Mesendoderm (in vitro differentiated cells): ENCODE measurements around the gene TGOLN2.

Source experiments
- DNase-seq: peaks from one replicate; pipeline ENCODE4 v3.0.0; 2013
- H2AK5ac ChIP-seq: 2 replicates; pipeline ENCODE4 v1.6.1; 2013; ENCODE audit warnings: low read length, inconsistent platforms
- H2BK120ac ChIP-seq: 2 replicates; pipeline ENCODE4 v1.6.1; 2013; ENCODE audit warnings: low read depth, mild to moderate bottlenecking, low read length, moderate library complexity, mixed read lengths
- H2BK15ac ChIP-seq: replicated peaks from 2 replicates; pipeline ENCODE4 v1.6.1; 2013; ENCODE audit warnings: low read depth, mild to moderate bottlenecking, moderate library complexity
- H2BK5ac ChIP-seq: 2 replicates; pipeline ENCODE4 v1.6.1; 2013; ENCODE audit warnings: low read length, inconsistent platforms
- H3K18ac ChIP-seq: 2 replicates; pipeline ENCODE4 v1.6.1; 2013; ENCODE audit warnings: mild to moderate bottlenecking, low read length, mixed read lengths
- H3K23ac ChIP-seq: one replicate; pipeline ENCODE4 v1.6.1; 2013; ENCODE audit warnings: low read length
- H3K27ac ChIP-seq: 2 replicates; pipeline ENCODE4 v1.5.1; 2013; ENCODE audit warnings: low read depth, mild to moderate bottlenecking, inconsistent platforms, low read length, moderate library complexity
- H3K27me3 ChIP-seq: 2 replicates; pipeline ENCODE4 v1.6.1; 2013; ENCODE audit warnings: low read length, control low read depth, mild to moderate bottlenecking, inconsistent platforms; ENCODE audit not compliant: insufficient read depth, poor library complexity
- H3K36me3 ChIP-seq: 2 replicates; pipeline ENCODE4 v1.6.1; 2013; ENCODE audit warnings: low read length, inconsistent platforms; ENCODE audit not compliant: control insufficient read depth, insufficient read depth
- H3K4ac ChIP-seq: one replicate; pipeline ENCODE4 v1.6.1; 2013; ENCODE audit warnings: low read depth, mild to moderate bottlenecking, low read length, moderate library complexity
- H3K4me1 ChIP-seq: 2 replicates; pipeline ENCODE4 v1.6.1; 2013; ENCODE audit warnings: low read depth, low read length, inconsistent platforms; ENCODE audit not compliant: control insufficient read depth
- H3K4me2 ChIP-seq: 2 replicates; pipeline ENCODE4 v1.6.1; 2013; ENCODE audit warnings: low read length
- H3K4me3 ChIP-seq: 2 replicates; pipeline ENCODE4 v1.5.1; 2013; ENCODE audit warnings: mild to moderate bottlenecking, low read length
- H3K56ac ChIP-seq: one replicate; pipeline ENCODE4 v1.6.1; 2013; ENCODE audit warnings: low read length
- H3K79me1 ChIP-seq: 2 replicates; pipeline ENCODE4 v1.6.1; 2013; ENCODE audit warnings: low read length, inconsistent platforms
- H3K79me2 ChIP-seq: 2 replicates; pipeline ENCODE4 v1.6.1; 2013; ENCODE audit warnings: mild to moderate bottlenecking, low read length; ENCODE audit not compliant: control insufficient read depth, insufficient read depth
- H3K9ac ChIP-seq: 2 replicates; pipeline ENCODE4 v1.6.1; 2013; ENCODE audit warnings: low read length, inconsistent platforms
- H4K5ac ChIP-seq: one replicate; pipeline ENCODE4 v1.6.1; 2013; ENCODE audit warnings: low read length
- H4K8ac ChIP-seq: one replicate; pipeline ENCODE4 v1.6.1; 2013; ENCODE audit warnings: low read depth, mild to moderate bottlenecking, control low read depth, low read length, moderate library complexity
- WGBS: extraction: QIAGEN DNeasy Blood & Tissue Kit; methylation state at CpG from one replicate; pipeline ENCODE4 v1.1.7; 2013; ENCODE audit warnings: low lambda C conversion rate, missing lambda C conversion rate; ENCODE audit not compliant: insufficient coverage; ENCODE audit errors: extremely low coverage; 5-methylcytosine and 5-hydroxymethylcytosine counted together

TGOLN2 gene

GRCh38 chr2:85302121-85302520, 25.7 kb downstream of the TGOLN2 start:
- no peak overlapping the region for H4K8ac ChIP-seq
- no peak overlapping the region for H3K18ac ChIP-seq
- no peak overlapping the region for H2AK5ac ChIP-seq
- H2BK120ac ChIP-seq, result no peak overlapping the region
- H4K5ac ChIP-seq, result no peak overlapping the region
- H3K36me3 ChIP-seq, result no peaks in the 10 kb centered on the region
- no peak overlapping the region for H2BK15ac ChIP-seq
- no peak for DNase-seq
- no peak overlapping the region for H3K56ac ChIP-seq
- no peak overlapping the region for H3K27ac ChIP-seq
- no peaks in the 10 kb centered on the region for H3K27me3 ChIP-seq
- no peak overlapping the region for H3K9ac ChIP-seq
- no peak overlapping the region for H3K4me3 ChIP-seq
- no peaks in the 10 kb centered on the region for H3K79me1 ChIP-seq
- H3K23ac ChIP-seq, result no peak overlapping the region
- no peak overlapping the region for H3K4me2 ChIP-seq
- H3K4ac ChIP-seq, result no peak overlapping the region
- no peaks in the 10 kb centered on the region for H3K4me1 ChIP-seq
- H2BK5ac ChIP-seq, result no peak overlapping the region
- H3K79me2 ChIP-seq, result no peaks in the 10 kb centered on the region
- WGBS, result no CpG with 5 or more reads among the region's 6 CpGs

- H3K9ac ChIP-seq, result no peak overlapping the region
- no peaks in the 10 kb centered on the region for H3K79me2 ChIP-seq
- H4K5ac ChIP-seq, result no peak overlapping the region
- no peak overlapping the region for H3K4me2 ChIP-seq
- no peak overlapping the region for H4K8ac ChIP-seq
- H3K27me3 ChIP-seq, result no peaks in the 10 kb centered on the region
- no peak overlapping the region for H3K27ac ChIP-seq
- no peak overlapping the region for H2AK5ac ChIP-seq
- no peak overlapping the region for H3K4ac ChIP-seq
- H3K36me3 ChIP-seq, result no peaks in the 10 kb centered on the region
- no peak overlapping the region for H3K23ac ChIP-seq
- H3K4me3 ChIP-seq, result no peak overlapping the region
- H3K4me1 ChIP-seq, result no peaks in the 10 kb centered on the region
- no peak overlapping the region for H2BK5ac ChIP-seq
- no peak overlapping the region for H2BK120ac ChIP-seq
- H3K18ac ChIP-seq, result no peak overlapping the region
- no peaks in the 10 kb centered on the region for H3K79me1 ChIP-seq
- no peak for DNase-seq
- WGBS, result 100% methylated on average over 1 of the region's 4 CpGs
- no peak overlapping the region for H3K56ac ChIP-seq
- H2BK15ac ChIP-seq, result no peak overlapping the region
These were observed 36.3 kb downstream of the TGOLN2 start for GRCh38 chr2:85291425-85292023.

DNA sequence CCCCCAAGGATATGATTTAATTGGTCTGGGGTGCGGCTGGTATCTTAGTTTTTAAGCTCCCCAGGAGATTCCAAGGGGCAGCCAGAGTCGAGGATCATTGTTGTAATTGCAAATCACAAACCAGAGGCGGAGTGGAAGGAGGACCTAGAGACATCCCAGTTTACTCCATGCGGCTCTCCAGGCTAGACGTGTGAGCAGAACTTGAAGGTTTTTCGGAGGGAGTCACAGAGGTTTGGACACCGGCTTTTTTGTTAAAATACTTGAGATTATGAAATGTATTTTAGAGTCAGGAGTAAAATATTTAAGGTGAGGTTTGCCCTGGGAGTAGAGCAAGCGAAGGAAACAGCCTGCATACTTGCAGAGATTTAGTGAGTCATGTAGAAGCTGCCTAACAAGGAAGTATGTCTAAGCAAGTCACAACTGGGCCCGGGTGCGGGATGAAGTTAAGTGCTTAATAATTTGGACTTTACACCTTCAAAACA, 39.5 kb downstream of the TGOLN2 start:
- Histone ChIP-seq H3K4me3 (no peak overlapping the region), H3K4ac (no peak overlapping the region), H3K36me3 (no peaks in the 10 kb centered on the region), H3K79me2 (no peaks in the 10 kb centered on the region), H3K18ac (no peak overlapping the region), H2BK15ac (no peak overlapping the region), H3K56ac (no peak overlapping the region), H3K79me1 (no peaks in the 10 kb centered on the region), H3K27ac (no peak overlapping the region), H3K23ac (no peak overlapping the region), H2AK5ac (no peak overlapping the region), H3K4me2 (no peak overlapping the region), H3K4me1 (no peaks in the 10 kb centered on the region), H3K9ac (no peak overlapping the region), H4K8ac (no peak overlapping the region), H4K5ac (no peak overlapping the region), H2BK5ac (no peak overlapping the region), H2BK120ac (no peak overlapping the region), H3K27me3 (no peaks in the 10 kb centered on the region)
- no CpG with 5 or more reads among the region's 10 CpGs for WGBS
- peak; percentile 60 for DNase-seq

DNA sequence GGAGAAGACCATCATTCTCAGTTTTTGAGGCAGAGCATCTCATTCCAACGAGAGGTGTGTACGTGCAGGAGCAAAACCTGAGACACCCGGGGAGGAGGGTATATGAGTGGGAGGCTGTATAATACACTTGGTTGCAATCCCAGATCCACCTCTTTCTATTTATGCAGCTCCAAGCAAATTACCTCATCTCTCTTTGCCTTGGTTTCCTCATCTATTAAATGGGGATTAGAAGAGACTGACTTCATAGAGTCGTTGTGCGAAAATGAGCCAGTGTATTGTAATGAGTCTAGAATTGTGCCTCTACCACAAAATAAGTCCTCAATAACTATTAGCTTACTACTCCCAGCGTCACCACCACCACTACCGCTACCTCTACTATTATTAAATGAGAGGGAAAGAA, 40.1 kb downstream of the TGOLN2 start:
- Histone ChIP-seq H3K4me2 (no peak overlapping the region), H2AK5ac (no peak overlapping the region), H3K56ac (no peak overlapping the region), H4K8ac (no peak overlapping the region), H2BK120ac (no peak overlapping the region), H4K5ac (no peak overlapping the region), H3K23ac (no peak overlapping the region), H3K18ac (no peak overlapping the region), H3K36me3 (no peaks in the 10 kb centered on the region), H3K27ac (no peak overlapping the region), H2BK5ac (no peak overlapping the region), H2BK15ac (no peak overlapping the region), H3K27me3 (no peaks in the 10 kb centered on the region), H3K79me1 (no peaks in the 10 kb centered on the region), H3K4me3 (no peak overlapping the region), H3K79me2 (no peaks in the 10 kb centered on the region), H3K4me1 (no peaks in the 10 kb centered on the region), H3K9ac (no peak overlapping the region), H3K4ac (no peak overlapping the region)
- no CpG with 5 or more reads among the region's 7 CpGs for WGBS
- DNase-seq, result no peak

DNA sequence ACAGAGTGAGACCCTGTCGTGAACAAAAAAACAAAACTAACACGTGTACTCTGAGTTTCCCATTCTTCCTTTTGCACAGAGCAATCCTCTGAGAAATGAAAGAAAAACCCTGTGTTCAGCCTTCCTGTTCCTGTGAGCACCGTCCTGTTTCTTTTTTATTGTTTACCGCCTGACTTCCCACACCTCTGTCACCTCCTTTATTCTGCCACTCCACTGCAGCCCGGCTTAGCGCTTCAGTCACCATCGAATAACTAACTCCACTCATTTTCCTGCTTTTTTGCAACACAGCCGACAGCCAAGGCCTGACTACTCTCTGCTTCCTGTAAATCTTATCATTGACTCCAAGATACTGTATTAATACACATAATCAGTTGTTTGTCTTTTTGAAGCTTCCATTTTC, 40.9 kb downstream of the TGOLN2 start:
- Histone ChIP-seq H3K27me3 (no peaks in the 10 kb centered on the region), H3K79me1 (no peaks in the 10 kb centered on the region), H4K8ac (no peak overlapping the region), H3K4me1 (no peaks in the 10 kb centered on the region), H2AK5ac (no peak overlapping the region), H3K9ac (no peak overlapping the region), H2BK120ac (no peak overlapping the region), H4K5ac (no peak overlapping the region), H3K4ac (no peak overlapping the region), H3K79me2 (no peaks in the 10 kb centered on the region), H3K18ac (no peak overlapping the region), H2BK15ac (no peak overlapping the region), H3K4me3 (no peak overlapping the region), H3K56ac (no peak overlapping the region), H3K23ac (no peak overlapping the region), H2BK5ac (no peak overlapping the region), H3K27ac (no peak overlapping the region), H3K4me2 (no peak overlapping the region), H3K36me3 (no peaks in the 10 kb centered on the region)
- DNase-seq, result no peak
- WGBS, result no CpG with 5 or more reads among the region's 8 CpGs

- Histone ChIP-seq H2BK120ac (no peak overlapping the region), H3K27ac (no peak overlapping the region), H2AK5ac (no peak overlapping the region), H3K18ac (no peak overlapping the region), H3K4me1 (no peaks in the 10 kb centered on the region), H3K4ac (no peak overlapping the region), H3K56ac (no peak overlapping the region), H4K5ac (no peak overlapping the region), H3K4me3 (no peak overlapping the region), H3K27me3 (no peaks in the 10 kb centered on the region), H2BK15ac (no peak overlapping the region), H3K79me1 (no peaks in the 10 kb centered on the region), H3K23ac (no peak overlapping the region), H4K8ac (no peak overlapping the region), H2BK5ac (no peak overlapping the region), H3K79me2 (no peaks in the 10 kb centered on the region), H3K36me3 (no peaks in the 10 kb centered on the region), H3K9ac (no peak overlapping the region), H3K4me2 (no peak overlapping the region)
- no peak for DNase-seq
- WGBS, result no CpG with 5 or more reads among the region's 8 CpGs
These were observed 44.1 kb downstream of the TGOLN2 start for GRCh38 chr2:85283641-85284040.
